ENCODE measurements around the gene ZCCHC3. TPM values are rescaled to one million over a fixed set of nuclear protein-coding genes. Genes with fewer than 3 reads are reported as not detected.

Gene ZCCHC3
- total RNA-seq, 2 donors from 2014 or later: 16.3 to 27.0 TPM

DNA sequence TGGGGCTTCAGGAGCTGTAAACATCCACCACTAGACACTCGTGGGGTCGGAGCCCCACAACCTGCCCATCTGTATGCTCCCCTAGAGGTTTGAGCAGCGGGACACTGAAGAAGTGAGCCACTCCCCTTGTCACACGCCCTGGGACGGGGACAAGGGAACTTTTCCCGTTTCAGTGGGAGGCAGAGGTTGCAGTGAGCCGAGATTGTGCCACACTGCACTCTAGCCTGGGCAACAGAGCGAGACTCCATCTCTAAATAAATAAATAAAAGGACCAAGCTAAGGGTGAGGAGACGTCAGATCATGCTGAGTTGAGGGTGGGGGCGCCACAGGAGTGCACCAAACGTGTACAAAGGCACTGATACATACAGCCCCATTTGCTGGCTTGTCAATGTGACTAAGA is 8.4 kb downstream of the ZCCHC3 start:
- Histone ChIP-seq H3K36me3 (no peaks in the 10 kb centered on the region), H3K27me3 (replicated peaks; ENCODE audit: insufficient read depth) (no peaks in the 10 kb centered on the region), H3K4me1 (replicated peaks) (peaks cover 2% of the 10 kb centered on the region), H3K27ac (no peak overlapping the region), H3K4me3 (no peak overlapping the region), H3K9me3 (no peaks in the 10 kb centered on the region)
- DNase-seq (ENCODE audit: low spot score): no peak
- no peak for TF ChIP-seq POLR2AphosphoS5 (IDR thresholded peaks at IDR 0.05)
- no peak for TF ChIP-seq POLR2A (IDR thresholded peaks at IDR 0.05)
- TF ChIP-seq, protein P1, sequence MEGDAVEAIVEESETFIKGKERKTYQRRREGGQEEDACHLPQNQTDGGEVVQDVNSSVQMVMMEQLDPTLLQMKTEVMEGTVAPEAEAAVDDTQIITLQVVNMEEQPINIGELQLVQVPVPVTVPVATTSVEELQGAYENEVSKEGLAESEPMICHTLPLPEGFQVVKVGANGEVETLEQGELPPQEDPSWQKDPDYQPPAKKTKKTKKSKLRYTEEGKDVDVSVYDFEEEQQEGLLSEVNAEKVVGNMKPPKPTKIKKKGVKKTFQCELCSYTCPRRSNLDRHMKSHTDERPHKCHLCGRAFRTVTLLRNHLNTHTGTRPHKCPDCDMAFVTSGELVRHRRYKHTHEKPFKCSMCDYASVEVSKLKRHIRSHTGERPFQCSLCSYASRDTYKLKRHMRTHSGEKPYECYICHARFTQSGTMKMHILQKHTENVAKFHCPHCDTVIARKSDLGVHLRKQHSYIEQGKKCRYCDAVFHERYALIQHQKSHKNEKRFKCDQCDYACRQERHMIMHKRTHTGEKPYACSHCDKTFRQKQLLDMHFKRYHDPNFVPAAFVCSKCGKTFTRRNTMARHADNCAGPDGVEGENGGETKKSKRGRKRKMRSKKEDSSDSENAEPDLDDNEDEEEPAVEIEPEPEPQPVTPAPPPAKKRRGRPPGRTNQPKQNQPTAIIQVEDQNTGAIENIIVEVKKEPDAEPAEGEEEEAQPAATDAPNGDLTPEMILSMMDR (IDR thresholded peaks at IDR 0.05): no peak
- 69% methylated on average over 11 of the region's 11 CpGs for WGBS
- intact Hi-C loops (cut with DNase I): no loop called here

DNA sequence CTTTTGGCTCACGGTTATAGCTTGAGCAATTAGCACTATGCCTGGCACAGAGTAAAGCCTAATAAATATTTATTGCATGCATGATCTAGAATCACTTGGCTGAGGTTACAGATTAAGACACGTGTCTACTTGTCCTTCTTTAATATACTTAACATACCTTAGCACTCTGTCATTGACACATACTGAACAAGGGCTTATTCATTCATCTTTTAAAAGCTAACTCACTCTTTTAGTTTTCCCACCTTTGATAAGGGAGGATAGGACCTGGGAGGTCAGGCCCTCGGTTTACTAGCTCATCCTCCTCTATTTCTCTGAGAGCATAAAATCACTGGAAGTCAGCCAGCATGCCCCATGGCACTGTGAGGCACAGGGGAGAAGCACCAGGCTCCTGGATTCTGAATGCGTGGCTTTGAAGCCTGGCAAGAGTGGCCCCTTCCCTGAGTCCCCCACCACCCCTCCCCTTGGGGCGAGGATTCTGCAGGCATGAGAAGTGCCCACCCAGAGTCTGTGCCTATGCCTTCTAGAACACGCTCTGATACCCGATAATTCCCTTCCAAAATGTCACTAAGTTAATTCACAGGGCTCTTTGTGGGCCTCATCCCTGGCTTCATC is 11.2 kb downstream of the ZCCHC3 start:
- no peaks in the 10 kb centered on the region for H3K27me3 ChIP-seq (replicated peaks; ENCODE audit: insufficient read depth)
- no peaks in the 10 kb centered on the region for H3K36me3 ChIP-seq
- intact Hi-C loops (cut with DNase I): no loop called here
- no peak for TF ChIP-seq POLR2AphosphoS5 (IDR thresholded peaks at IDR 0.05)
- TF ChIP-seq, protein P1 (IDR thresholded peaks at IDR 0.05): no peak
- no peak for TF ChIP-seq POLR2A (IDR thresholded peaks at IDR 0.05)
- 42% methylated on average over 6 of the region's 7 CpGs for WGBS
- DNase-seq (ENCODE audit: low spot score): no peak
- H3K9me3 ChIP-seq: no peaks in the 10 kb centered on the region
- no peak overlapping the region for H3K27ac ChIP-seq
- no peak overlapping the region for H3K4me3 ChIP-seq
- no peaks in the 10 kb centered on the region for H3K4me1 ChIP-seq (replicated peaks)

DNA sequence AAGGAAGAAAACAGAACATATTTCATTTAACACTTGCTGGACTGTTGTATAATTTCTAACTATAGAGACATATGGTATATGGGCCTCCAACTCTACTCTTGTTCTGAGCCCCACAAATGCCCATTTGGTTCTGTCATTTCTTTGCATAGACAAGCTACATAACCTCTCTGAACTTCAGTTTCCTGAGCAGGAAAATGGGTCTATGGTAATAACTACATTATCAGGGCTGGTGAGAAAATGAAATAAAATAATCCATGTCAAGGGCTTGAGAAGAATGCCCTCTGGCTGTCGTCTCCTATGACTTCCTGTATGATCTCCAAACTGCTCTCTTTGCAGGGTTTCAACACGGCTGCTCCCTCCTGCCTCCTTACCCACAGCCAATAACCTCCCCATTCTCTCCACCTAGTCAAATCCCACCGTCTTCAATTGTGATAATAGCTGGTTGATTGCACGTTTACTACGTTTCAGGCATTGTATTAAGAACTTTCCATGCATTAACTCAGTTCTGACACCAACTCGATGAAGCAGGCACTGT is 12.0 kb downstream of the ZCCHC3 start:
- intact Hi-C loops (cut with DNase I): no loop called here
- H3K27me3 ChIP-seq (replicated peaks; ENCODE audit: insufficient read depth): no peaks in the 10 kb centered on the region
- TF ChIP-seq POLR2AphosphoS5 (IDR thresholded peaks at IDR 0.05): no peak
- TF ChIP-seq, protein P1 (IDR thresholded peaks at IDR 0.05): no peak
- no peak for TF ChIP-seq POLR2A (IDR thresholded peaks at IDR 0.05)
- H3K9me3 ChIP-seq: no peaks in the 10 kb centered on the region
- H3K4me3 ChIP-seq: peak overlapping the region in 1 of 2 donors; percentile 29
- peak overlapping the region; percentile 68 to 76 for H3K27ac ChIP-seq
- WGBS: 3% methylated on average over 6 of the region's 6 CpGs
- H3K4me1 ChIP-seq (replicated peaks): no peaks in the 10 kb centered on the region
- DNase-seq (ENCODE audit: low spot score): no peak
- H3K36me3 ChIP-seq: no peaks in the 10 kb centered on the region

DNA sequence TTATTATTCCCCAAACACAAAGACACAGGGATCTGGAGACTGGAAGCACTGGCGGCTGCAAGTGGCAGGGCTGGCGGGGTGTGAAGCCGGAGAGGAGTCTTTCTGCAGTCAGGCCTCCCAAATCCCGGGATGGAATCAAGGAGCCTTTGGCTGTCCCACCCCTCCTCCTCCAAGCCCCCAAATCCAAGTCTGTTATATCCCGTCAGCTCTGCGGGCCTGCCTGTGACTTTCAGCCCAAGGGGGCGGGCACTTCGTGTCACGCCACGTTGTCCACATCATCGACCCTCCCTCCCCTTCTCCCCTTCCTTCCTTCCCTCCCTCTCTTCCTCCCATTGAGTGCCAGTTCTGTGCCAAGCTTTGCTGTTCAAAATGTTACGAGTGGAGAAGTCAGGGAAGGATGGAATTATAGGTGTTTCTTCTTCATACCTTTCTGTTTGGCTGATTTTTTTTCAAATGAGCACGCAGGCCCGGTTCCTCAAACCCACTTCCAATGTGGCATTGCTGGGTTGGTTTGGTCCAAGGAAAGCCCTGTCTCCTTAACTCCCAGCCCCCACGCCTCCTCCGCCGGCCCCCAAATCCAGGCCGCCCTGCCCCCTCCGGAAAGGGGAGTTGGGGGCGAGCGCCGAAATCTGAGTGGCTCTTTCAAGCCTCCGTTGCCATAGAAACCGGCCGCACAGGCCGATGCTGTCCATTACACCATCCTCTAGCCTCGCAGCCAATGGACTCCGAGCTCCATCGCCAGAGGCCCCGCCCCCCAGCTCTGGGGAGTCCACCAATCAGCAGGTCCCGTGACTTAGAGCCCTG is 12.7 kb downstream of the ZCCHC3 start:
- TF ChIP-seq POLR2A (IDR thresholded peaks at IDR 0.05): no peak
- TF ChIP-seq, protein P1 (IDR thresholded peaks at IDR 0.05): no peak
- TF ChIP-seq POLR2AphosphoS5 (IDR thresholded peaks at IDR 0.05): peak; percentile 54
- Histone ChIP-seq H3K27ac (peak overlapping the region; percentile 68 to 76), H3K4me3 (peak overlapping the region; percentile 19 to 29), H3K9me3 (no peaks in the 10 kb centered on the region), H3K27me3 (replicated peaks; ENCODE audit: insufficient read depth) (no peaks in the 10 kb centered on the region), H3K4me1 (replicated peaks) (no peaks in the 10 kb centered on the region), H3K36me3 (no peaks in the 10 kb centered on the region)
- 3% methylated on average over 31 of the region's 31 CpGs for WGBS
- peak; percentile 85 for DNase-seq (ENCODE audit: low spot score)
- intact Hi-C loops (cut with DNase I): no loop called here
